Endometrial microvascular endothelial cells (primary cell): ENCODE data around the gene SCRT2. TPM values are rescaled to one million over a fixed set of nuclear protein-coding genes. Genes with fewer than 3 reads are reported as not detected.

ENCODE experiments used
- in situ Hi-C: cut with HindIII; loops from 2 replicates; pipeline ENCODE4 v1.10.0; 2017; ENCODE audit warnings: low sequenced_read_pairs, low pct_unique_long_range_greater_than_20kb; ENCODE audit errors: inconsistent ontology term
- total RNA-seq: library from RNA; depleted of rRNA; stranded (reverse); fragments of >200 nt; gene quantifications from one replicate; pipeline ENCODE4 v1.2.3, GENCODE V29; 2015; ENCODE audit errors: inconsistent ontology term

SCRT2 gene
- total RNA-seq, 1 donor from 2014 or later = not detected

DNA sequence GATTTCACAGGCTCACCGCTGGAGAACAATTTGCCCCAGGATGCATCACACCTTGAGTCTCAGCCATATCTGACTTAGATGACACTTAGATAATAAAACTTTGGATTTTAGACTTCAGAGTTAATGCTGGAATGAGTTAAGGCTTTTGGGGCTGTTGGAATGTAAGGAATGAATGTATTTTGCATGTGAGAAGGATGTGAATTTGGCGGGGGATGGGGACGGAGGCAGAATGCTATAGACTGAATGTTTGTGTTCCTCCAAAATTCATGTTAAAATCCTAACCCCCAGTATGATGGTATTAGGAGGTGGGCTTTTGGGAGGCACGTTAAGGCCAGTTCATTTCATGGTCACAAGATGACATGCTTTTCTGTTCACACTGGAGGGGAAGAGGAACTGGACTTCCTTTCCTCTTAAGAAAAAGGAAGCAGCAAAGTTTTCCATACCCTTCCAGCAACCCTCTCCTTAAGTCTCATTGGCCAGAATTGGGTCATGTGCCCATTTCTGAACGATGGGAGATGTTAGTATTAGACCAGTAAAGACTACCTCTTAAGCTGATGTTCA is 16.8 kb downstream of the SCRT2 start:
- in situ Hi-C loops = no loop called here

DNA sequence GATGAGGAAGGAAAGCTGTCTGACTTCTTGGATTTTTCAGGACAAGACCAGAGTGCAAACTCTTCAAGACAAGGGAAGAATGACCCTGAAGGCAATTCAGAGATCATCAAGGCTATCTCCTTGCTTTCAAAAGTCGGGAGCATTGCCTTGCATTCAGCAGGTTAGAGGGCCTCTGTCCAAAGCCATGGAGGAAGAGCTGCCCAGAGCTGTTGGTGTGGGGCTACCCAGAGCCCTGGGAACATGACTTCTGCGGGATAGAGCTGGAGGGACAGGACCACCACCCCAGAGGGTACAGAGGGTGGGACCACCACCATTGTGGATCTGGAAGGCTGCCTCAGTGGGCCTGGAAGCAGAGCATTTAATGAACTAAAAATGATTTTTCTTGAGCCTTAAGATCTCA is 17.4 kb downstream of the SCRT2 start:
- in situ Hi-C loops = no loop called here

DNA sequence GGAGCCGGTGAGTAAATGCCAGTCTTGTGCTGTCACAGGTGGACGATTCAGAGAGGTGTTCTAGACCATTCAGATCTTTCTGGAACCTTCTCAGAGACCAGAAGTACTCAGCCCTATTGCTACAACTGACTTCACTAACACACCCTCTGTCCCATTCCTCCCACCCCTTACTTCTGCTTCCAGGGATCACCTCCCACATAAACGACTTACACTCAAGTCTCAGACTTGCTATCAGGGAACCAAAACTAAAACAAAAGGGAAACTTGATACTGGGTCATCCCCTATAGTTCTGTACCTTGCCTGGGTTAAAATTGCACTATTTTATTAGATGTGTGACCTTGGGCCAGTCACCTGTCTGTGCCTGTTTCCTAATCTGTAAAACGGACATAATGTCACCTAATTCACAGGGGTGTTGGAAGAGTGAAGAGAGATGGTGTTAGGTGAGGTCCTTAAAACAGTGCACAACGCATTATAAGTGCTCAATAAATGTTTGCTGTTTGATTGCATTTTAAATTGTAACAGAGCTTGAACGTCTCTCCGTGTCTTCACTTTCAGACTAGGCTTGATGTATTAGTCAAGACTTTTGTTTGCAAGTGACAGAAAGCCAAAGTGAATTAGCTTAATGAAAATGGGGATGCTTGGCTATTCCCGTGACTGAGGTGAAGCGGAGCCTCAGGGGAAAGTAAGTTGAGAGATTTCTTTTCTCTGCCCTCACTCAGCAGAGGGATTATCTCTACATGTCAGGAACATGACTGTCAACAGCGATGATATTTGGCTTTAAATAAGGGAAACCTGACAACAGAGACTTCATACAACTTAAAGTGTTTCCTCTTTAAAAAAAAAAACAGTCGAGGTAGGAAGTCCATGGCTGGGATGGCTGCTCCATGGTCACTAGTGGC is 19.6 kb downstream of the SCRT2 start:
- in situ Hi-C loops = no loop called here

DNA sequence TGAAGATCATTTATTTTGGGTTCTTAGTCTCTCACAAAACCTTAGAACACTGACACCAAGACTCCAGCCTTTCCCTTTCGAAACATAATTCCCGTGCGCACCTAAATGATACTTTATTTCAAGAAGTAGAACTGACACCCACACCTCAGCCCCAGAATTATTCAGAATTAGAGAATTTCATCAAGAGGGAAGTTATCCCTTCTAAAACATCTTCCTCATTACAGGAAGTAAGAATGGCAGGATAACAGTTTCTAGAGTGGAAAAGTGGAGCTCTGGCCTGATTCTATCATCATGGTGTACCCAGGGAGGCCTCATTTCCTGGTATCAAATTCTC is 21.2 kb downstream of the SCRT2 start:
- in situ Hi-C loops = no loop called here

DNA sequence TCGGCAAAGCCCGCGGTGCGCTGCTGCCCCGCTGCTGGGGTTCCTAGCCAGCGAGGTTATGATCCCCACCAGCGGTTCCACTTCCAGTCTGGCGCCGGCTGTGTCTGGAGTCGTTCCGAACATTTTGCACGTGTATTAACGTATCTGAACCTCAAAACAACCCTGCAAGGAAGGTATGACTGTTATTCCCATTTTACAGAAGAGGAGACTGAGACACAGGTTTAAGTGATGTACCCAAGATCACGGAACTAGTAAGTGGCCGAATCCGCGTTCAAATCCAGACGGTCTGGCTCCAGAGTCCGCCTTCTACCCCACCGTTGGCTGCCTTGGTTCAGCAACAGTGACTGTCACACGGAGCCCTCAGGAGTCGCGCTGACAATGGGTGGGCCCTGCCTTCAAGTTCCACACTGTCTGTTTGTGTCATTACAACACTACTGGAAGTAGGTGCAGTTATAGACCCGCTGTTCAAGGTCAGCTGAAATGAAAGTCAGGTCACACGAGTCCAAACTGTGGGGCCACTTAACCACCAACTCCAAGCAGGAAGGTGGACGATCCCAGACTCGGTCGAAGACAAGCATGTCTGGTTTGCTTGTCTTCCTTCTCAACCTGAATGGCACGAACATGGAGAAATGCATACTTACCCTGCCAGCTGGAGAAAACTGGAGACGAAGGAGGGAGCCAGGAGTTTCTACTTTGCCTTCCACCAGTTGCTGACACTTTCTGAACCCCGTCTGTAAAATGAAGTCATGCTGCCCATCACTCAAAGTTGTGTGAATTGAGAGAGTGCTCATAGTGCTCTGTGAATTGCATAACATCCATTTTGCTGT is 21.8 kb downstream of the SCRT2 start:
- in situ Hi-C loops = no loop called here

DNA sequence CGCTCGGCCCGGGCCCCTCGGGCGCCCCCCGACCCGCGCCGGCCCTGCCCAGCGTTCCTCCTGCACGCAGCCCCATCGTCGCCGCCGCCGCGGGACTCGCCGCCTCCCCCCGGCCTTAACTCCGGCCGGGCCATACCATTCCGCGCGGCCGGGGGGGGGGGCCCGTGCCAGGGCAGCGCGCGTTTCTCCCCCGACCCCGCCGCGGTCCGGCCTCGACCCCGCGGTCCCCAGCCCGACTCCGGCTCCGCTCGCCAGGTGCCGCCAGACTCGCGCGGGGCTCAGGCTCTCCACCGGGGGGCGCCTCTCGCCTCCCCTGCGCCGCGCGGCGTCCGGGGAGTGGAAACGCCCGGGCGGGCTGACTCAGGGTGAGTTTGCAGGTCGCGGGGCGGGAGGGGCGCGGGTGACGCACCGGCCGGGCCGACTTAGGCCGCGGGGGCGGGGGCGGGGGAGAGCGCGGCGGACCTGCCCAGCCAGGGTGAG is 22.5 kb downstream of the SCRT2 start, which contains the start of gene SRXN1:
Gene SRXN1 (minus strand): TSS at position 91 of the 480 bp plus-strand sequence. CDS start 15 bp downstream, at position 76.
- in situ Hi-C loops = no loop called here

DNA sequence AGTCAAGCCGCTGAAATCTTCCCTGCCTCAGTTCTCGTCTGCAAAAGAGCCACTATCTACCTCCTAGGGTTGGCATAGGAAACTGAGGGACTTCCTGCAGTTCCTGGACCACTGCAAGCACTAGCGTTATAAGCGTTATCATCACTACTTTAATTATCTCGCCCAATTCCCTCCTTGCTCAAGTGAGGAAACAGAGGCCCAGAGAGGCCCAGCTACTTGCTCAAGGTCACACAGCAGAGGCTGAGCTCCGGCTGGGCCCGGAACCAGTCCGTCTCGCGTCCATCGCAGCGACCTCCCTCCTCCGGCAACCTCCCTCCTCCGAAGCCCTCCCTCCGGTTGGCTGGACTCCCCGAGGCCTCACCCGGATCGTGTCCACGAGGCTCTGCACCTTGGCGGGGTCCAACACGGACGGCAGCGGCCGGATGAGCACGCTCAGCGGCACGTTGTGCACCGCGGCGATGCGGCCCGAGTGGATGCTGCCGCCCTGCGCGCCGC is 22.9 kb downstream of the SCRT2 start:
- in situ Hi-C loops = no loop called here

DNA sequence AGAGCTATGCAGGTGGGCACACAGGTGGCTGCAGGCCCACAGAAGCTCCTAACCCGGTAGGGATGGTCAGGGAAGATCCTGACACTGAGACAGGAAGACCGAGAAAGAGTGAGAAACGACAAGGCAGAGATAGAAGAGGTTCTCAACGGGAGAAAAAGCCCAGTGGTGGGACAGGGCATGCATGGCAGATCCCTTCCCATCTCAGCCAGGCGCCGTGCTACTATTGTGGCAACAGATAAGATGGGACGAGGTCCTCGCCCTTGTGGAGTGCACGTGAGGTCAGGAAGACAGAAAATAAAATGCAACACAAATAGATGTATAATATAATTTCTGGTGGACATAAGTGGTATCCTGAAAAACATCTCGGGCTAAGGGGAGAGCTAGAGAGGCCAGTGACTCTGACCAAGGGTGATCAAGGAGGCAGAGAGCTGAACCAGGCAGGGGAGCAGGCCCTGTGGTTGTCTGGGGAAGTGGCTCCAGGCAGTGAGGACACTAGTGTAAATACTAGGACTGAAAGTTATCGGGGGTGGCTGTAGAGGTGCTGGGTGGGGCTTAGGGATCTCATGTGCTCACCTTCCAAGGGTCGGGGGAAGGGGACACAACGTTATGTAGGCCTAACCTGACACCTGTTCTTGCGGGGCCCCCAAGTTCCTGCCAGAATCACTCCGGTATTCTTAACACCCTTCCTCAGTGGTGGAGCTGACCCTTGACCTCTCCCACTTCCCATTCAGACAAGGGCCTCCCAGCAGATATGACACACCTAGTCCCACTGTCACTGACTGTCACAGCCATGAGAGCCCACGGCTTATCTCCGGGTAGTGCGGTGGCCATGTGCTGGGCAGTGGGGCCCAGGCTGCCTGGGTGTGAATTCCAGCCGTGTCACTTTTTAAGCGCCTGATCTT is 23.6 kb downstream of the SCRT2 start:
- in situ Hi-C loops = no loop called here

DNA sequence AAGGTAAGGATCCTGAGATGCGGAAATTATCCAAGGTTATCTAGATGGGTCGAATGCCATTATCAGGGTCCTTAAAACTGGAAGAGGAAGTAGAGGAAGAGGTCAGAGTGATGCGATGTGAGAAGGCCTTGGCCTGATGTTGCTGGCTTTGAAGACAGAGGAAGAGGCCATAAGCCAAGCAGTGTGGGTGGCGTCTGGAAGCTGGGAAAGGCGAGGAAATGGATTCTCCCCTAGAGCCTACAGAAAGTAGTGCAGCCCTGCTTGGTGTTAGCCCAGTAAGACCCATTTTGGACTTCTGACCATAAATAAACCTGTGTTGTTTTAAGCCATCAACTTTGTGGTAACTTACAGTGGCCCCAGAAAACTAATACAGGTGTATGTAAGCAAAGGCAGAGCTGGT is 24.6 kb downstream of the SCRT2 start:
- in situ Hi-C loops = no loop called here

DNA sequence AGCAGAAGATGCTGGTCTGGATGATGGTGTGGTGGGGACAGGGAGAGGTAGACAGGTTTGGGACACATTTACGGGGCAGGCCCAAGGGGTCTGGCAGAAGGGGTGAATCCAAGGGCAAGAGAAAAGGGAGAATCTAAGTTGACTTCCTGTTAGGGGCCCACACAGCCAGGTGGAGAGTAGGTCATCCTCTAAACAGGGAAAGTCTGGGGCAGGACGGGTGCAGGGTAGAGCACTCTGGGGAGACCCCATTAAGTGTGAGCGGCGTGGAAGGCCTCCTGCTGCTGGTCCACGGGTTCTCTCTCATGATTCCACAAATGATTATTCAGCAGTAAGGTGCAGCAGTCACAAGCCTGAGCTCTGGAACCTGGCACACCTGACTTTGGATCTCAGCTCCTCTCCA is 25.3 kb downstream of the SCRT2 start:
- in situ Hi-C loops = no loop called here

DNA sequence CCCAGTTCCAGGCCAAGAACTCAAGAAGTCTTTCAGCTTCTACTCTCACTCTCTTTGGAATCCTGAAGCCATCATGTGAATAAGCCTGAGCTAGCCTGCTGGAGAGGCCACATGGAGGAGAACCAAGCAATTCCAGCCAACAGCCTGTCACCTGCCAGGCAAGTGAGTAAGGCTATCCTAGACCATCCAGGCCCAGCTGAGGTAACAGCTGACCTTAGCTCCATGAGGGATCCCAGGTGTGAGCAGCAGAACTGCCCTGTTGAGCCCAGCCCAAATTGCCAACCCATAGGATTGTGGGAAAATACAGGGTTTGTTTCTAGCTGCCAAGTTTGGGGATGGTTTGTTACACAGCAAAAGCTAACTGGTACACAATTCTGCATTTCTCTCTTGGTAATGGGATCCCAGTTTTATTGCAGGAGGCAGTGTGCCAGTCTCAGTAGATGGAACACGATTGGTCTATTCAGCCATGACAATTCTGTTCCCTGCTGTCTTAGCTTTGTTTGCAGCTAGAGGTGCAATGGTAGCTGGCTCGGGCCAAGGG is 28.1 kb downstream of the SCRT2 start:
- in situ Hi-C loops = no loop called here

DNA sequence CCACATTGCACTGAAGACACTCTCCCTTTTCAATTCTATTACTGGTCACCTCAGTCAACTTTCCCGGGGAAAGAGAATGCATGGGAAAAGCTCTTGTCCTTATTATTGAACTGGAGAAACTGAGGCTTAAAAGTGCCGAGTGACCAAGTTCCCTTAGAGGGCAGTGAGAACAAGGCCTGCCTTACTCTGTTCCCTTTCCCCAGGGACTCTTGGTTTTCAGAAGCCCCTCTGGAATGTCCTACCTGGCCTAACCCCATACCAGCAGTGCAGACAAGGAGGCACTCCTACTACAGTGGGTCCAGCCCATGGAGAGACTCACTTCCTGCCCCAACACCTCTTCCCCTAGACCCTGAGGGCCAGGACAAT is 28.8 kb downstream of the SCRT2 start:
- in situ Hi-C loops = no loop called here

DNA sequence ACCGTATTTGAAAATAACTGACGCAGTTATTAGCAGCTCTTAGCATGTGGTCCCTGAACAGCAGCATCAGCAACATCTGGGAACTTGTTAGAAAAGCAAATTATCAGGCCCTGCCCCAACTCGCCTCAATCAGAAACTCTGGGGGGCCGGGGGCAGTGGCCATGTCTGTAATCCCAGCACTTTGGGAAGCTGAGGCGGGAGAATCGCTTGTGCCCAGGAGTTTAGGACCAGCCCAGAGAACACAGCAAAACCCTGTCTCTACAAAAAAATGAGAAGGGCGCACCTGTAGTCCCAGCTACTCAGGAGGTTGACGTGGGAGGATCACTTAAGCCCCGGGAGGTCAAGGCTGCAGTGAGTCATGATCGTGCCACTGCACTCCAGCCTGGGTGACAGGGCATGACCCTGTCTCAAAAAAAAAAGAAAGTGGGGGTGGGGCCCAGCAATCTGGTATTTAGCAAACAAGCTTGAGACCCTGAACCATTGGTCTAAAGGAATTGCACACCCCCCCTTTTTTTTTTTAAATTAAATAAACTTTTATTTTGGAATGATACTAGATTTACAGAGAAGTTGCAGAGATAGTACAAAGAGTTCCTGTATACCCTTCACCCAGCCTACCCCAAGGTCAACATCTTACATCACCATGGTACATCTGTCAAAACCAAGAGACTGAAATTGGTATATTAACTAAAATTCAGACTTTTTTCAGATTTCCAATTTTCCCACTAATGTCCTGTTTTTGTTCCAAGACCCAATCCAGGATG is 29.3 kb downstream of the SCRT2 start:
- in situ Hi-C loops = no loop called here

DNA sequence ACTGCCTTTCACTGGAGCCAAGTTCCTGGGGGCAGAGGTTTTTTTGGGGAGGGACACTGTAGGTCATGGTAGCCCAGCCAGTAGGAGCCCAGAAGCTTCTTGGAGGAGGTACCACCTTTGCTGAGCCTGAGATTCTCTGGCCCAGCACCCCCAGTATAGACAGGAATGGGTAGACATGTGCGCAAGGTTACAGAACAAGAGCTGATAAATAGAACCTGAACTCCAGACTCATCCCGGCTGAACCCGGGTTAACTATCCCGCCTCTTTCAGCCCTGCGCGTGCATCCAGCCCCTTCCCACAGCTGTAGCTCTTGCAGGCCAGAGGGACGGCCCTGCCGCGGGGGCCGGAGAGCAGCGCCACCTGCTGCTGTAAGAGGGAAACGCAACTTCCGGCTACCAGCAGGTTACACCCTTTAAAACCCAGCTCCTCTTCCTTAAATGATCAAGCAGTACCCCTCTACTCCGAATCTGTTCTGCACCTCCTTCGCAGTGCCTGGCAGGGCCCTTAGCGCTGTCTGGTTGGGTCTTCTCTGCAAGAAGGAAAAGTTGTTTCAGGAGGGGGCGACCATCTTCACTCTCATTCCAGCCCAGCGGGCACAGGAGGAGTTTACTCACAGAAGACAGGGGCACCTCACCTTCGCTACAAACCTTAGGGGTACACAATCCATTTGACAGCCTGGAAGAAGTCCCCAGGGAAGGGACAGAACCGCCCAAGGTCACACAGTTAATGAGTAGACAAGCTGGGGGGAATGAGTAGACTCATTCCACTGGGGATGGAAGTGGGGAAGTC is 30.1 kb downstream of the SCRT2 start:
- in situ Hi-C loops = no loop called here

DNA sequence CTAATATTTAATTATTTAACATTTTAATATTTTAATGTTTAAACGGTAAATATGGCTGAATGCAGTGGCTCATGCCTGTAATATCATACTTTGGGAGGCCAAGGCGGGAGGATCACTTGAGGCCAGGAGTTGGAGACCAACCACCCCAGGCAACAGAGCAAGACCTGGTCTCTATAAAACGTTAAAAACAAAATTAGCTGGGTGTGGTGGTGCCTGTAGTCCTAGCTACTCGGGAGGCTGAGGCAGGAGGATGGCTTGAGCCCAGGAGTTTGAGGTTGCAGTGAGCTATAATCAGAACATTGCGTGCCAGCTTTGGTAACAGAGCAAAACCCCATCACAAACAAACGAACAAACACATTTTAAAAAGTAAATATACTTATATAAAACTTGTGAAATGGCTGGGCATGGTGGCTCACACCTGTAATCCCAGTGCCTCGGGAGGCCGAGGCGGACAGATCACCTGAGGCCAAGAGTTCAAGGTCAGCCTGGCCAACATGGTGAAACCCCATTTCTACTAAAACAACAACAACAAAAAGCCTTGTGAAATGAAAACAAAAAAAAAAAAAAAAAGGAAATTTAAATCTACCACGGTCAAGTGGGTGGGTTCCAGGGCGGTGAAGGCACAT is 30.8 kb downstream of the SCRT2 start:
- in situ Hi-C loops = no loop called here

DNA sequence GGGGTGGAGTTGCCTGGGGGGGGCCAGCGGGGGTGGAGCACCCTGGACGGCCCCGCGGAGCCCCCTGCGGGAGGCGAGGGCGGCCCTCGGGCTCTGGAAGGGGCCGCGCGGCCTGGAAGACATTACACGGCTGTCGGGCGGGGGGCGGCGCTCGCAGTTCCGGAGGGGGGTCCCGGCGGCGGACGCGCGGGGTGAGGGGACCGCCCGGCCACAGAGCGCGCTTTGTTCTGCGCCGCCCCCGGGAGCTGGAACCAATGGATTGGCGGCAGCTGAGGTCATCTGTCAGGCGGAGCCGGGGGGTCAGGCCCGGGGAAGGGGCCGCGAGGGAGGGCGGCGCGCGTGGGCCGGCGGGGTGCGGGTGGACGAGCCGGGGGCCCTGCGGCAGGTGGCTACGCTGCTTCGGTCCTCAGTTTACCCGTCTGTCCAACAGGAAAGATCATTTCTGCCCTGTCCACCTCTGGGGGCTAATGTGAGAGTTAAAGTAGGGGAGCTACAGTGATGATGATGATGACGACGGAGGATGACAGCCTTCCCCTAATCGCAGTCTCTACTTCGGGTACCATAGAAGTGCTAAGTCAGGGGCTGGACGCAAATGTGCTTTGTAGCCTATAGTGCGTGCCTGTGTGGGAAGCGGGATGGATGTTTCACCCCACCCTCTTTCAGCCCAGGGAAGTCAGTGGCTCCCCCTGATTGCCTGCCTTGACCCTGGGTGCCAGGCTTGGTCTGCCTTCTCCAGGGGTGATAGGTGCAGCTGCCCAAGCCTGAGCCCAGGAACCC is 33.0 kb downstream of the SCRT2 start:
- in situ Hi-C loops = no loop called here
